Measurements from ENCODE around the gene FEZF1.

Gene FEZF1

DNA sequence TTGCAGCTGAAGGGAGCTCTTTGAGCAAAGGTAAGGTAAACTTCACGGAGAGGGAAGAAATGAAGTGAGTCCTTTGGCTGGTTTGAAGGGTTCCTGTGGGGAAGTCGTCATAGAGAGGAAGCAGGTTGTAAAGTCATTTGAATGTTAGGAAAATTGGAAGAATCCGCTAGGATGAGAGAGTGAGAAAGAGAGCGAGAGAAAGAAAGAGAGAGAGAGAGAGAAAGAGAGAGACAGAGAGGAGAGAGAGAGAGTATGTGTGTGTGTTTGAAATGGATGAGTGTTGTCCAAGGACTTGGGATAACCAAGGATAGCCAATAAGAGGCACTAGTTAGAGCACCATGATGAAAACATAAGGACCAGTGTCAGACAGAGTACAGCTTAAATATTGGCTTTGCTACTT lies 43.1 kb downstream of the FEZF1 start:
- DNase-seq (ENCODE audit: low read depth): no peak
- TF ChIP-seq, protein P1, sequence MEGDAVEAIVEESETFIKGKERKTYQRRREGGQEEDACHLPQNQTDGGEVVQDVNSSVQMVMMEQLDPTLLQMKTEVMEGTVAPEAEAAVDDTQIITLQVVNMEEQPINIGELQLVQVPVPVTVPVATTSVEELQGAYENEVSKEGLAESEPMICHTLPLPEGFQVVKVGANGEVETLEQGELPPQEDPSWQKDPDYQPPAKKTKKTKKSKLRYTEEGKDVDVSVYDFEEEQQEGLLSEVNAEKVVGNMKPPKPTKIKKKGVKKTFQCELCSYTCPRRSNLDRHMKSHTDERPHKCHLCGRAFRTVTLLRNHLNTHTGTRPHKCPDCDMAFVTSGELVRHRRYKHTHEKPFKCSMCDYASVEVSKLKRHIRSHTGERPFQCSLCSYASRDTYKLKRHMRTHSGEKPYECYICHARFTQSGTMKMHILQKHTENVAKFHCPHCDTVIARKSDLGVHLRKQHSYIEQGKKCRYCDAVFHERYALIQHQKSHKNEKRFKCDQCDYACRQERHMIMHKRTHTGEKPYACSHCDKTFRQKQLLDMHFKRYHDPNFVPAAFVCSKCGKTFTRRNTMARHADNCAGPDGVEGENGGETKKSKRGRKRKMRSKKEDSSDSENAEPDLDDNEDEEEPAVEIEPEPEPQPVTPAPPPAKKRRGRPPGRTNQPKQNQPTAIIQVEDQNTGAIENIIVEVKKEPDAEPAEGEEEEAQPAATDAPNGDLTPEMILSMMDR (conservative IDR thresholded peaks at IDR 0.05; ENCODE audit: low read length): no peak
- no peak overlapping the region for H3K4me3 ChIP-seq (ENCODE audit: low read length)

DNA sequence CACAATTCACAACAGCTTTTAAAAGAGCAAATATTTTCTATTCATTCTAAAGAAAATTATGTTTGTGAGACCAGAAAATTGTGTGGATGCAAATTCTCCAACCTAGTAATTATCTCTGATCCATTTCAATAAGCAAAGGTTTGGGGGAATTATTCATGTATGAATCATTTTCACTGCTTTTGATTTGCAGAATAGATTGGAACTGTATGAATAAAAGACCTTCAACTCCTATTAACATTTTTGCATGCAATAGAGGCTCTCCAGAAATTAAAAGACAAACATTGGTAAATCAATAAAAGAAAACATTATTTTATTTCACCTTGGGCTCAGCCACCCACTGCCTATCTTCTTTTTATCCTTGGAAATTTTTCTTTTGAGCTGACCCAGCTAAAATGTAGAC lies 43.5 kb downstream of the FEZF1 start:
- TF ChIP-seq, protein P1 (conservative IDR thresholded peaks at IDR 0.05; ENCODE audit: low read length): no peak
- DNase-seq (ENCODE audit: low read depth): no peak
- H3K4me3 ChIP-seq (ENCODE audit: low read length): no peak overlapping the region

DNA sequence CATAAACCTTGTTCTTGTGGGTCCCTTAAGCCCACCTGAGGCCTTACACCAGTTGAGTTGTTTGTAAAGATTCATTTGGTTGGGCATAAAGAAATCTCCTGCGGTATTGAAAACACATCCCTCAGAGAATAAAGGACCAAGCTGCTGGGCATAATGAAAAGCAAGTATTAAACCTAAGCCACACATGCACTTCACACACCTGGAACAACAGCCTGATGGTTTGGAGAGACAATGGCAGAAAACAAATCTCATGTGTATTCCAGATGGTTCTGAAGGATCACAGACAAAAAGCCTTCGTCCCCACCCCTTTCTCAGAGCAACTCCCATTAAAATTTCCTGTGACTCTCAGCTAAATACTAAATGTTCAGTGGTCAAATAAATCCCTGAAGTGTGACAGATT lies 44.2 kb downstream of the FEZF1 start:
- TF ChIP-seq, protein P1 (conservative IDR thresholded peaks at IDR 0.05; ENCODE audit: low read length): no peak
- no peak overlapping the region for H3K4me3 ChIP-seq (ENCODE audit: low read length)
- DNase-seq (ENCODE audit: low read depth): no peak

DNA sequence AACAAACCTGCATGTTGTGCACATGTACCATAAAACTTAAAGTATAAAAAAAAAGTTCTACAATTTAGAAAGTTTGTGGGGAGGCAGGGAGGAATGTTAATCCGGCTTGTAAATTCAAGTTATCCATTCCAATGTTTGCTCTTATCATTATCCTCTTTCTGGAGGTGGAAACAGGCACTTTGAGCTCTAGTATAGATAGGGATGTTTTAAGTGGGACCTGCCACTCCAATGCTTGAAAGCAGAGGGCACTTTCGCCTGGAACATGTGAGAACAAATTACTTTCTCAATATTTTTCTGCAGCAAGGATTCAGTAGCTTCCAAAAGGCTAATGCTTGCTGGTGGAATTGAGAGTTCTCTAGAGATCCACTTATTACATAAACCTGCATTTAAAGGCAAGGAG lies 45.6 kb downstream of the FEZF1 start:
- TF ChIP-seq, protein P1 (conservative IDR thresholded peaks at IDR 0.05; ENCODE audit: low read length): no peak
- DNase-seq (ENCODE audit: low read depth): no peak

DNA sequence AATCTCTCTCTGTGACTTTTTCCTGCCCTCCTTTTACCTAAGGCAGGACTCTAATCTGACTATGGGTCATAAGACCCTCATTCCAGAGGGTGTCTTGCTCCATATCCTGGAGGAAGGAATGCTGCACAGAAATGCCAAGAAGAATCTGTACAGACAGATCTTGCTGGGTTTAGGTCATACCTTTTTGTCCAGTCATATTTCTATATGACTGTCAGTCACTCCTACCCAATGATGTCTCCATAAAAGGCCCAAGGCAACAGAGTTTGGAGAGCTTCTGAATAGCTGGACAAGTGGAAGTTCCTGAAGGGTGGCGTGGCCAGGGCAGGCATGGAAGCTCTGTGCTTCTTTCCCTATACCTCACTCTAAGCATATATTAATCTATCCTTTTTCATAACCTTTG lies 47.5 kb downstream of the FEZF1 start:
- no peak overlapping the region for H3K4me3 ChIP-seq (ENCODE audit: low read length)
- TF ChIP-seq, protein P1 (conservative IDR thresholded peaks at IDR 0.05; ENCODE audit: low read length): no peak
- DNase-seq (ENCODE audit: low read depth): no peak

More for the DNA sequence above, 45.6 kb downstream of the FEZF1 start:
- no peak overlapping the region for H3K4me3 ChIP-seq (ENCODE audit: low read length)

DNA sequence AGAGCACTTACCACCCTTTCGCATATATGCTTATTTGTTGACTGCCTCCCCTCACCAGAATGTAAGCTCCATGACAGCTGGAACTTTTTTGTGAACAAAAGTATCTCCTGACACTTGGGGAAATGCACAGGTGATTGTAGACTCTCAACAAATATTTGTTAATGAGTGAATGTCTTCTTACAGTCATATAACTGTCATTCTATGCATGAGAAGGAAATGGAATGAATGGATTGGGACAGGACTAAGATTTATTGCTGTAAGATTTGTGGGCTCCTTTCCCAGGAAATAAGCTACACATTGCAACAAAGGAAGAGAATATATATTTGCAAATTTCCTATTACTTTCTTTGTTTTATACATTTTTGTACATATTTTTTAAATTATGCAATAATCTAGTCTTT lies 48.5 kb downstream of the FEZF1 start:
- H3K4me3 ChIP-seq (ENCODE audit: low read length): no peak overlapping the region
- TF ChIP-seq, protein P1 (conservative IDR thresholded peaks at IDR 0.05; ENCODE audit: low read length): no peak
- no peak for DNase-seq (ENCODE audit: low read depth)

DNA sequence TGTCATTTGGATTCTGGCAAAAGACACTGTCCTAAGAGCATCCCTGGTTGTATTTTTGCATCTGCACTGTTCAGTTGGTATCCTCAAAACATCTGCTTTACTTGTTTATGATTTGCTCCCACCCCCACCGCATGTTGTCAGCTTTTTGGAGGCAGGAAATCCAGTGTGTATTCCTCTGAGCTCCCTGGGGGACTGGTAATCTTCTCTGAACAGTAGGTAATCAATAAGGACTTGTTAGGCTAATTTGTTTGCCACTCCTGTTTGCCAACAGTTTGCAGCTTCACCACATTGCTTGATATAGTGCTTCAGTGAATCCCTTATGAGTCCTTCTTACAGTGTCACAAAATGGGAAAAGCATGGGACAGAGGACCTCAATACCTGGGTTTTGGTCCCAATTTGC lies 49.1 kb downstream of the FEZF1 start:
- DNase-seq (ENCODE audit: low read depth): no peak
- TF ChIP-seq, protein P1 (conservative IDR thresholded peaks at IDR 0.05; ENCODE audit: low read length): no peak
- no peak overlapping the region for H3K4me3 ChIP-seq (ENCODE audit: low read length)

Data from AG10803 (cell line).